Measurements from ENCODE around the gene ARL10. TPM values are rescaled to one million over a fixed set of nuclear protein-coding genes. Genes with fewer than 3 reads are reported as not detected.
"Not testable (repeated sequence)": the region's sequence is repeated elsewhere in the genome, so short reads cannot be mapped to it uniquely, and the experiment has no call there.

Gene ARL10
- total RNA-seq, 1 experiment from 2014 or later, result 5.8 TPM

- H3K4me1 ChIP-seq (ENCODE audit: low read length), result no peaks in the 10 kb centered on the region
- no peak overlapping the region for H3K4me2 ChIP-seq (ENCODE audit: low read depth, low read length, poor library complexity, severe bottlenecking)
- no peak overlapping the region for H3K27ac ChIP-seq (ENCODE audit: low read length)
- no peak for DNase-seq
- no peak overlapping the region for H2AFZ ChIP-seq (ENCODE audit: low read length)
- no peak overlapping the region for H3K4me3 ChIP-seq (ENCODE audit: low read length)
- H3K9ac ChIP-seq (ENCODE audit: low read length), result no peak overlapping the region
- no peaks in the 10 kb centered on the region for H3K79me2 ChIP-seq (ENCODE audit: low read length)
- no peaks in the 10 kb centered on the region for H3K9me3 ChIP-seq (ENCODE audit: low read length)
- no peaks in the 10 kb centered on the region for H4K20me1 ChIP-seq (ENCODE audit: insufficient read depth, low read depth, low read length)
- H3K9me2 ChIP-seq (replicated peaks; ENCODE audit: insufficient read depth, low read length), result no peaks in the 10 kb centered on the region
- no peaks in the 10 kb centered on the region for H3K27me3 ChIP-seq (ENCODE audit: low read length)
- H3K36me3 ChIP-seq (ENCODE audit: insufficient read depth, low read length), result no peaks in the 10 kb centered on the region
Observed at GRCh38 chr5:176397736-176398420, 32.6 kb downstream of the ARL10 start.

- Histone ChIP-seq H3K9ac (ENCODE audit: low read length) (no peak overlapping the region), H3K9me2 (replicated peaks; ENCODE audit: insufficient read depth, low read length) (no peaks in the 10 kb centered on the region)
Observed at GRCh38 chr5:176400382-176401156, 35.3 kb downstream of the ARL10 start.

GRCh38 chr5:176401281-176402205 is 36.3 kb downstream of the ARL10 start:
- no peak overlapping the region for H3K4me3 ChIP-seq (ENCODE audit: low read length)
- no peak overlapping the region for H3K27ac ChIP-seq (ENCODE audit: low read length)
- no peak for DNase-seq
- H3K4me2 ChIP-seq (ENCODE audit: low read depth, low read length, poor library complexity, severe bottlenecking), result no peak overlapping the region
- no peaks in the 10 kb centered on the region for H3K36me3 ChIP-seq (ENCODE audit: insufficient read depth, low read length)
- no peaks in the 10 kb centered on the region for H3K79me2 ChIP-seq (ENCODE audit: low read length)
- H3K4me1 ChIP-seq (ENCODE audit: low read length), result no peaks in the 10 kb centered on the region
- H3K9me3 ChIP-seq (ENCODE audit: low read length), result no peaks in the 10 kb centered on the region
- H4K20me1 ChIP-seq (ENCODE audit: insufficient read depth, low read depth, low read length), result no peaks in the 10 kb centered on the region
- H3K9ac ChIP-seq (ENCODE audit: low read length), result no peak overlapping the region
- no peaks in the 10 kb centered on the region for H3K9me2 ChIP-seq (replicated peaks; ENCODE audit: insufficient read depth, low read length)
- no peaks in the 10 kb centered on the region for H3K27me3 ChIP-seq (ENCODE audit: low read length)
- no peak overlapping the region for H2AFZ ChIP-seq (ENCODE audit: low read length)

More at GRCh38 chr5:176400382-176401156, 35.3 kb downstream of the ARL10 start:
- H3K27ac ChIP-seq (ENCODE audit: low read length), result no peak overlapping the region
- no peak overlapping the region for H3K4me3 ChIP-seq (ENCODE audit: low read length)
- no peaks in the 10 kb centered on the region for H3K27me3 ChIP-seq (ENCODE audit: low read length)
- no peaks in the 10 kb centered on the region for H3K4me1 ChIP-seq (ENCODE audit: low read length)
- H3K9me3 ChIP-seq (ENCODE audit: low read length), result no peaks in the 10 kb centered on the region
- no peak for DNase-seq
- H3K36me3 ChIP-seq (ENCODE audit: insufficient read depth, low read length), result no peaks in the 10 kb centered on the region
- H4K20me1 ChIP-seq (ENCODE audit: insufficient read depth, low read depth, low read length), result no peaks in the 10 kb centered on the region
- no peak overlapping the region for H2AFZ ChIP-seq (ENCODE audit: low read length)
- H3K4me2 ChIP-seq (ENCODE audit: low read depth, low read length, poor library complexity, severe bottlenecking), result no peak overlapping the region
- no peaks in the 10 kb centered on the region for H3K79me2 ChIP-seq (ENCODE audit: low read length)

DNA sequence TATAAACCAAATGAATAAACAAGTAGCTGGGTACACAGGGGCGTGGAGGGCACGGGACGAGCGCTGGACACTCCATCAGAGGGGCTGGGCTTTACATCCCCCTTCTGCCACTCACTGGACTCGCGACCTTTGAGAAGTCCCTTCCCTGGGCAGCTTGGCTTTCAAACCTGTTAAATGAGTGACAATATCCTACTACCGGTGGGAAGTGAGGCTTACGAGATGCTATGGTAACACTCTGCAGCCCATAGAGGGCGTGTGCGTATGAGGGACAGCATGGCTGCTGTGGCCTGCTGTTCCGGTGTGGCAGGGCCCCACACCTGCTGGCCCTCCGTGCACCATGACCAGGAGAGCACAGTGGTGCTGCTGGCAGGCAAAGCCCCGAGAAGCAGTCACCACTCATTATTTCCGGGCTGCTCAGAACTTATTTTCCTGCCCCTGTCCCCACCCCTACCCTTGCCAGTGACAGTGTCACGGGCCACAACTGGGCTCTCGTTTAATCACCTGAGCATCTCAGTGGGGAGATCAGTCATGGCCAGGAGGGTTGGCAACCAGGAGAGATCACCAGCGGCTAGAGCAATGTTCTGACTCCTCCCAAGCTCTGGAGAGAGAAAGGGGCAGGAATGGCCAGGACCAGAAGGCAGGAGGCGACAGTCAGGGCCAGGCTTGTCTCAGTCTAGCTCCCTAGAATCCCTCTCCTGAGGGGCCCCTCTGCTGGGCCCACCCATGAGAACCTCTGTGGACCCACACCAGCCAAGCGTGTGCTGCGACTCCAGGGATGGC is 40.6 kb downstream of the ARL10 start:
- Histone ChIP-seq H3K79me2 (ENCODE audit: low read length) (no peaks in the 10 kb centered on the region), H3K9me3 (ENCODE audit: low read length) (no peaks in the 10 kb centered on the region), H4K20me1 (ENCODE audit: insufficient read depth, low read depth, low read length) (no peaks in the 10 kb centered on the region), H3K4me2 (ENCODE audit: low read depth, low read length, poor library complexity, severe bottlenecking) (no peak overlapping the region), H3K27me3 (ENCODE audit: low read length) (no peaks in the 10 kb centered on the region), H2AFZ (ENCODE audit: low read length) (no peak overlapping the region), H3K4me1 (ENCODE audit: low read length) (no peaks in the 10 kb centered on the region), H3K9me2 (replicated peaks; ENCODE audit: insufficient read depth, low read length) (no peaks in the 10 kb centered on the region), H3K4me3 (ENCODE audit: low read length) (no peak overlapping the region), H3K36me3 (ENCODE audit: insufficient read depth, low read length) (0 out of 2 replicates have a peak, but pooled peaks cover 4% of the 10 kb centered on the region), H3K9ac (ENCODE audit: low read length) (no peak overlapping the region), H3K27ac (ENCODE audit: low read length) (no peak overlapping the region)
- DNase-seq, result no peak

- H3K36me3 ChIP-seq (ENCODE audit: insufficient read depth, low read length), result 0 out of 2 replicates have a peak, but pooled peaks cover 4% of the 10 kb centered on the region
- H3K4me2 ChIP-seq (ENCODE audit: low read depth, low read length, poor library complexity, severe bottlenecking), result no peak overlapping the region
- no peaks in the 10 kb centered on the region for H3K9me2 ChIP-seq (replicated peaks; ENCODE audit: insufficient read depth, low read length)
- H4K20me1 ChIP-seq (ENCODE audit: insufficient read depth, low read depth, low read length), result no peaks in the 10 kb centered on the region
- H3K9ac ChIP-seq (ENCODE audit: low read length), result no peak overlapping the region
- H3K9me3 ChIP-seq (ENCODE audit: low read length), result no peaks in the 10 kb centered on the region
- no peak overlapping the region for H2AFZ ChIP-seq (ENCODE audit: low read length)
- no peak overlapping the region for H3K4me3 ChIP-seq (ENCODE audit: low read length)
- DNase-seq, result no peak
- H3K79me2 ChIP-seq (ENCODE audit: low read length), result no peaks in the 10 kb centered on the region
- H3K27ac ChIP-seq (ENCODE audit: low read length), result no peak overlapping the region
- H3K4me1 ChIP-seq (ENCODE audit: low read length), result no peaks in the 10 kb centered on the region
- H3K27me3 ChIP-seq (ENCODE audit: low read length), result no peaks in the 10 kb centered on the region
Observed at GRCh38 chr5:176406436-176407052, 41.3 kb downstream of the ARL10 start.

- H3K27ac ChIP-seq (ENCODE audit: low read length), result no peak overlapping the region
- H4K20me1 ChIP-seq (ENCODE audit: insufficient read depth, low read depth, low read length), result no peaks in the 10 kb centered on the region
- H3K9me2 ChIP-seq (replicated peaks; ENCODE audit: insufficient read depth, low read length), result no peaks in the 10 kb centered on the region
- H3K9me3 ChIP-seq (ENCODE audit: low read length), result no peaks in the 10 kb centered on the region
- no peak overlapping the region for H3K4me3 ChIP-seq (ENCODE audit: low read length)
- no peak overlapping the region for H3K9ac ChIP-seq (ENCODE audit: low read length)
- H3K27me3 ChIP-seq (ENCODE audit: low read length), result no peaks in the 10 kb centered on the region
- H3K4me1 ChIP-seq (ENCODE audit: low read length), result no peaks in the 10 kb centered on the region
- H3K4me2 ChIP-seq (ENCODE audit: low read depth, low read length, poor library complexity, severe bottlenecking), result no peak overlapping the region
- no peak overlapping the region for H2AFZ ChIP-seq (ENCODE audit: low read length)
- 0 out of 2 replicates have a peak, but pooled peaks cover 5% of the 10 kb centered on the region for H3K79me2 ChIP-seq (ENCODE audit: low read length)
- 0 out of 2 replicates have a peak, but pooled peaks cover 4% of the 10 kb centered on the region for H3K36me3 ChIP-seq (ENCODE audit: insufficient read depth, low read length)
- DNase-seq, result no peak
Observed at GRCh38 chr5:176407456-176408251, 42.4 kb downstream of the ARL10 start.

GRCh38 chr5:176408252-176408573 is 42.9 kb downstream of the ARL10 start:
- H3K4me1 ChIP-seq (ENCODE audit: low read length); H3K9me2 ChIP-seq (replicated peaks; ENCODE audit: insufficient read depth, low read length); H3K27ac ChIP-seq (ENCODE audit: low read length); H3K79me2 ChIP-seq (ENCODE audit: low read length); H3K36me3 ChIP-seq (ENCODE audit: insufficient read depth, low read length); H3K9ac ChIP-seq (ENCODE audit: low read length); H2AFZ ChIP-seq (ENCODE audit: low read length); H3K4me2 ChIP-seq (ENCODE audit: low read depth, low read length, poor library complexity, severe bottlenecking); H4K20me1 ChIP-seq (ENCODE audit: insufficient read depth, low read depth, low read length); H3K9me3 ChIP-seq (ENCODE audit: low read length); H3K4me3 ChIP-seq (ENCODE audit: low read length); DNase-seq; H3K27me3 ChIP-seq (ENCODE audit: low read length): not testable (repeated sequence)

Data from Karpas-422 (cell line).